Muscle layer of duodenum (tissue), 2 donors: ENCODE results near the gene SLC16A4.

Experiments used
- H3K27ac ChIP-seq: one replicate; pipeline ENCODE4 v1.7.0; 2013; ENCODE audit warnings: mild to moderate bottlenecking, low read length
- H3K27me3 ChIP-seq: one replicate; pipeline ENCODE4 v1.7.0; 2013; ENCODE audit warnings: low read depth, mild to moderate bottlenecking, control low read depth, low read length
- H3K36me3 ChIP-seq, 2 donors: one replicate each; pipeline ENCODE4 v1.7.0; 2013; ENCODE audit warnings: low read length in 2 of 2, control low read depth in 1 of 2, mild to moderate bottlenecking in 1 of 2; ENCODE audit not compliant: insufficient read depth in 2 of 2, control insufficient read depth in 1 of 2
- H3K4me1 ChIP-seq, 2 donors: one replicate each; pipeline ENCODE4 v1.7.0; 2013; ENCODE audit warnings: low read length in 2 of 2, mild to moderate bottlenecking in 2 of 2, control low read depth in 1 of 2, moderate library complexity in 1 of 2; ENCODE audit not compliant: insufficient read depth in 2 of 2, control insufficient read depth in 1 of 2
- H3K4me3 ChIP-seq, 2 donors: one replicate each; pipeline ENCODE4 v1.7.0; 2013; ENCODE audit warnings: low read length in 2 of 2, low read depth in 1 of 2, mild to moderate bottlenecking in 1 of 2
- H3K9me3 ChIP-seq, 2 donors: one replicate each; pipeline ENCODE4 v1.7.0; 2013; ENCODE audit warnings: low read length in 2 of 2, control low read depth in 1 of 2, mild to moderate bottlenecking in 1 of 2; ENCODE audit not compliant: control insufficient read depth in 1 of 2
- donor health status: healthy.

The SLC16A4 gene

GRCh38 chr1:110339407-110340206, 51.2 kb downstream of the SLC16A4 start:
- Histone ChIP-seq H3K36me3 (peaks cover 25 to 26% of the 10 kb centered on the region in 2 donors), H3K27ac (peak overlapping the region; percentile 87), H3K4me1 (peaks cover 34 to 47% of the 10 kb centered on the region in 2 donors), H3K27me3 (no peaks in the 10 kb centered on the region), H3K4me3 (peak overlapping the region; percentile 95 to 96), H3K9me3 (no peaks in the 10 kb centered on the region)

DNA sequence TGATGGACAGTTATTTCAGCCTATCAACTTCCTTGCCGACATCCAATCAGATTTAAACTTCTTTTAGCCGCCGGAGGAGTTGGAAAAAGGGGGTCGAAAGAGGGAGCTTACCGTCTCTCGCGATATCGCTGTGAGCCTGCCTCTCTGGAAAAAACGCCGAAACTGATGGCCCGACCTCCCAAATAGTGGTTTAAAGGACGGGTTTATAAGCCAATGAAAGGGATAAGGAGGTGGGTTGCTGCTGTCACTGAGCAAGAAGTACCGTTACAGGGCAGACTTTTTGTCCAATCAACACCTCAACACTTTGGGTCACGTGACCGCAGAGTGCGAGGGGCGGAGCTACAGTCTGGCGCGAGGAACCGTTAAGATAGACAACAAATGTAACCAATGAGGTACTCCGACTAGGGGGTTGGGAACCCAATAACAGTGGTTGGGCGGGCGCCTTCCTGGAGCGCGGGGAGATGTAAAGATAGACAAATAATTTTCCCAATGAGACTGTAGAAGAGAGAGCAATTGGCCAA, 51.9 kb downstream of the SLC16A4 start, which contains the start of gene RBM15:
TSS of gene RBM15 (plus strand) at position 492 of the 521 bp plus-strand sequence. CDS start at position 521, 29 bp downstream.
- peak within 1 kb of the TSS; percentile 95 to 96 for H3K4me3 ChIP-seq

GRCh38 chr1:110338309-110338885, 52.4 kb downstream of the SLC16A4 start:
- H3K9me3 ChIP-seq = no peaks in the 10 kb centered on the region
- H3K4me3 ChIP-seq = peak overlapping the region; percentile 95 to 96
- H3K36me3 ChIP-seq = peaks cover 23 to 25% of the 10 kb centered on the region in 2 donors
- no peaks in the 10 kb centered on the region for H3K27me3 ChIP-seq
- peak overlapping the region; percentile 99 for H3K27ac ChIP-seq
- peaks cover 28 to 37% of the 10 kb centered on the region in 2 donors for H3K4me1 ChIP-seq

More for the DNA sequence above, 51.9 kb downstream of the SLC16A4 start, which contains the start of gene RBM15:
- peak within 1 kb of the TSS; percentile 99 for H3K27ac ChIP-seq
- peaks cover 24 to 25% of the 10 kb centered on the region in 2 donors for H3K36me3 ChIP-seq
- H3K4me1 ChIP-seq = peaks cover 33 to 42% of the 10 kb centered on the region in 2 donors
- H3K9me3 ChIP-seq = no peaks in the 10 kb centered on the region
- no peaks in the 10 kb centered on the region for H3K27me3 ChIP-seq

DNA sequence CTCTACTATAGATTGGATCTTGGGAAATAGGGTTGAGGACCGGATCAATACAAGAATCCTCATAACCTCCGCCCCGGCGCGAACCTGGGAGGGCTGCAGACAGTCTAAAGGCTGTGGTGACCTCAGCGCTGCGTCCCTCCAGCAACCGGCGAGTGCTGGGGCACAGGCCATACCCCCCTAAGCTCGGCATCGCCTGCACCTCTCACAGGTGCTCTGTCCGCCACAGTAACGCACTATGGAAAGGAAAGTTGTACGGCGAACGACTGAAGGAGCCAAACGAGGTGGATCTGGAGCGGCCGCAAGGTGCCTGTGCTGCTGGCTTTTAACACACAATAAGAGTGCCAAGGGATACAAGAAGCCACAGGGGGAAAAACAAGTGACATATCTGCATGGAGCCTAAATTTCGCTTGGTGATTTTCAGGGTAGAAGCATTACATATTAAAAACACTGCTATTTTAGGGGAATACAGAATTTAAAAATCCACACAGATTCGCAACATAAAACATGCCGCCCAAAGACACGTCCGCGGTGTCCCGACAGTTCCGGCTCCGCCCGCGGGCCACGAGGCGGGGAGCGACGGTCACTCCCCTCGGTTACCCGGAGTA, 53.0 kb downstream of the SLC16A4 start:
- Histone ChIP-seq H3K4me3 (peak overlapping the region; percentile 95 to 96), H3K27me3 (no peaks in the 10 kb centered on the region), H3K36me3 (peaks cover 19 to 23% of the 10 kb centered on the region in 2 donors), H3K4me1 (peaks cover 23 to 31% of the 10 kb centered on the region in 2 donors), H3K9me3 (no peaks in the 10 kb centered on the region), H3K27ac (peak overlapping the region; percentile 99)

DNA sequence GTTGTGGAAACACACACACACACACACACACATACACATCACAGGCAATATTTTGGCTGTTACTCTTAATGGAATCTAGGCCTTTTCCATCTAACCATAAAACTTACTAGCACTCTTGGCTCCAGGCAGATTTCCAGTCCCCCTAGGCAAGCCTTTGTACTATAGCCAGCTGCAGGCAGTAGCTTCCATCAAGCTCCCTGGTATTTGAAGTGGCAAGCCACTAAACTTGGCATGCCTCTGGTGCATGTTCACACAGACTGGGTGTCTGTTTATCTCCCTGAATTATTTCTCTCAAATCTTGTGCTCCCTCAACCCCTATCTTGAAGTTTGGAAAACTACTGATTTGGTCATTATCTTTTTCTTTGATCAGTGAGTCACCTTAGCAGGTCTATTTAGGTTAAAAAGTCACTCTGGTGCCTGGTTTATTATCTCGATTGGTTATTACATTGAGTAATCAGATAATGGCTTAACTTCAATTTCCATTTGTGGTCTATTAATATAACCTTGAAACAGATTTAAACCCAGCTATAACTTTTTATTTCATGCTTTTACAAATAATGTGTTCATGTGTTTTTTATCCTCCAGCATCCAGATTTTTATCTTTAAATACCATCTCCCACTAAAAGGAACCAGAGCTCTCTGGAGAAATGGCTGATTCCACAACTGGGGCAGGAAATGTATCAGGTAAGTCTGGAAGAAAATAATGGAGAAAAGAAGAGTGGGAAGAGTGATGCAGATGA, 54.4 kb downstream of the SLC16A4 start:
- Histone ChIP-seq H3K4me3 (no peak overlapping the region), H3K4me1 (peaks cover 9 to 17% of the 10 kb centered on the region in 2 donors), H3K27me3 (no peaks in the 10 kb centered on the region), H3K27ac (no peak overlapping the region), H3K9me3 (no peaks in the 10 kb centered on the region), H3K36me3 (peaks cover 8 to 16% of the 10 kb centered on the region in 2 donors)

- no peak overlapping the region for H3K4me3 ChIP-seq
- no peaks in the 10 kb centered on the region for H3K27me3 ChIP-seq
- no peak overlapping the region for H3K27ac ChIP-seq
- H3K4me1 ChIP-seq = peaks cover 2 to 5% of the 10 kb centered on the region in 2 donors
- H3K9me3 ChIP-seq = no peaks in the 10 kb centered on the region
- H3K36me3 ChIP-seq = peaks cover 0 to 8% of the 10 kb centered on the region in 2 donors
Measured at GRCh38 chr1:110335265-110335664, 55.6 kb downstream of the SLC16A4 start.

- Histone ChIP-seq H3K27me3 (no peaks in the 10 kb centered on the region), H3K4me1 (no peaks in the 10 kb centered on the region), H3K9me3 (no peaks in the 10 kb centered on the region), H3K36me3 (no peaks in the 10 kb centered on the region), H3K27ac (no peak overlapping the region), H3K4me3 (no peak overlapping the region)
Measured at GRCh38 chr1:110328700-110329099, 62.1 kb downstream of the SLC16A4 start.

DNA sequence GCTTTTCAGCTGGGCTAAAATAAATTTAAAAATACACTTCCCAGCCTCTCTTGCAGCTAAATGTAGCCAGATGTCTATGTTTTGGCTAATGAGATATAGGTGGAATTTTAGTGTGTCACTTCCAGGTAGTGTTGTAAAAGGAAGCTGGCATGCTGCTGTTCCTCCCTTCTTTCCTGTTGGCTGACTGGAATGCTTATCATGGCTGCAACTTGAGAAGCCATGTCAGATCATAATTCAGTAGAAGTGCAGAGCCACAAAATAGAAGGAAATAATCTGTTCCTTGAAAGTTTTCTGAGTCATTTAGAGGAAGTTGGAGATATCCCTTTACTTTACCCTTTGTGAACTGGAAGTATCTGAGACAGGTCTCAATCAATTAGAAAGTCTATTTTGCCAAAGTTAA, 62.6 kb downstream of the SLC16A4 start:
- H3K9me3 ChIP-seq = no peaks in the 10 kb centered on the region
- no peaks in the 10 kb centered on the region for H3K36me3 ChIP-seq
- H3K27me3 ChIP-seq = no peaks in the 10 kb centered on the region
- H3K27ac ChIP-seq = no peak overlapping the region
- H3K4me1 ChIP-seq = no peaks in the 10 kb centered on the region
- no peak overlapping the region for H3K4me3 ChIP-seq

DNA sequence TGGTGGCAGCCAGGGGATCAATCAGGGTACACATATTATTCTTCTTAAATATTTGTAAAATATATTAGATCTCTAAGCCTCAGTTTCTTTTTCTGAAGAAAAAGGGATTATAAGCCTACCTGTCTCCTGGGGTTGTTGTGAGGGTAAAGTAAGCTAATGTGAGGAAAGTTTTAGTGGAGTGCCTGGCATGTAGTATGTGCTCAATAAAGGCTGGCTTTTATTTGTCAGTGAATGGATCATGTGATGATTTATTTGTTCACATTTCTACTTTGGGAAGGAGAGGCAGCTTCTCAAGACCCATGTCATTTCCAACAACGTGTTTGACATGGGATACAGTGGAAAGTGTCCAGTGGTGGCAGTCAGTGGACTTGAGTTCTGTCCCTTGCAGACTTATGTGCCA, 64.0 kb downstream of the SLC16A4 start:
- Histone ChIP-seq H3K27ac (no peak overlapping the region), H3K9me3 (no peaks in the 10 kb centered on the region), H3K27me3 (no peaks in the 10 kb centered on the region), H3K4me3 (no peak overlapping the region), H3K4me1 (no peaks in the 10 kb centered on the region), H3K36me3 (no peaks in the 10 kb centered on the region)

- no peaks in the 10 kb centered on the region for H3K9me3 ChIP-seq
- H3K4me1 ChIP-seq = no peaks in the 10 kb centered on the region
- no peaks in the 10 kb centered on the region for H3K27me3 ChIP-seq
- no peak overlapping the region for H3K4me3 ChIP-seq
- no peaks in the 10 kb centered on the region for H3K36me3 ChIP-seq
- no peak overlapping the region for H3K27ac ChIP-seq
Measured at GRCh38 chr1:110324667-110325066, 66.2 kb downstream of the SLC16A4 start.
